Measurements from ENCODE around the gene ZNF146.
"Not testable (repeated sequence)": the region's sequence is repeated elsewhere in the genome, so short reads cannot be mapped to it uniquely, and the experiment has no call there.

- not testable (repeated sequence) for TF ChIP-seq CTCF (IDR thresholded peaks at IDR 0.05; ENCODE audit: poor library complexity, severe bottlenecking); EZH2 (IDR thresholded peaks at IDR 0.05; ENCODE audit: borderline replicate concordance, insufficient read depth, low read length, poor library complexity, severe bottlenecking)
Observed at GRCh38 chr19:36268081-36268480, 53.2 kb downstream of the ZNF146 start.
